Measurements from ENCODE around the gene NIPBL. TPM values are rescaled to one million over a fixed set of nuclear protein-coding genes. Genes with fewer than 3 reads are reported as not detected.
A peak's percentile ranks its signal among the peaks of the same experiment; 100 is the strongest.
"Not testable (repeated sequence)": the region's sequence is repeated elsewhere in the genome, so short reads cannot be mapped to it uniquely, and the experiment has no call there.

NIPBL gene
- total RNA-seq, 2 experiments from 2014 or later, result 54.1 to 55.9 TPM

- H3K9me3 Mint-ChIP-seq (ENCODE audit: insufficient read depth); H3K27me3 Mint-ChIP-seq (ENCODE audit: low read depth); H3K4me3 Mint-ChIP-seq; CTCF ChIA-PET; DNase-seq; POLR2A ChIA-PET; H3K27ac Mint-ChIP-seq; ATAC-seq; H3K4me1 Mint-ChIP-seq (ENCODE audit: low read depth): not testable (repeated sequence)
- peaks cover 11% of the 10 kb centered on the region for H3K36me3 Mint-ChIP-seq (ENCODE audit: low read depth)
Measured at GRCh38 chr5:37086026-37086425, 209.5 kb downstream of the NIPBL start.

GRCh38 chr5:37086466-37087173 lies 210.1 kb downstream of the NIPBL start:
- POLR2A ChIA-PET, result no interaction called here
- H3K27me3 Mint-ChIP-seq (ENCODE audit: low read depth), result no peaks in the 10 kb centered on the region
- CTCF ChIA-PET, result no interaction called here
- no peaks in the 10 kb centered on the region for H3K9me3 Mint-ChIP-seq (ENCODE audit: insufficient read depth)
- DNase-seq (no peak), ATAC-seq (no peak)
- no peaks in the 10 kb centered on the region for H3K4me1 Mint-ChIP-seq (ENCODE audit: low read depth)
- peaks cover 11% of the 10 kb centered on the region for H3K36me3 Mint-ChIP-seq (ENCODE audit: low read depth)
- no peak overlapping the region for H3K4me3 Mint-ChIP-seq
- no peak overlapping the region for H3K27ac Mint-ChIP-seq

DNA sequence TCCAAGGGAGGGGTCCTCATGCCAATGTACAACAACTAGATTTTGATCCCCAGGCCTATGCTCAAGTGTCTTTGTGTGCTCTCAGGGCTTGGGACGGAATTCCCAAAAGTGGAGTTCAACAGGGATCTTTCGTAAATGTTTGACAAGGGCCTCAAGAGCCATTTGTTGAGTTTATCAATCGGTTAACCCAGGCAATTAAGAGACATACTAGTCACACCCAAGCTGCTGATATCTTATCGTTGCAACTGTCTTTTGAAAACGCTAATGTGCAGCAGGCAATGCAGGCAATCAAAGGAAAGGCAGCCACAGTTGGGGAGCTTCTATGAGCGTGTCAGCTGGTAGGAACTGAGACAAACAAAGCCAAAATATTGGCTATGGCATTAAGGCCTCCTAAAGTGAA lies 211.4 kb downstream of the NIPBL start:
- ATAC-seq (no peak), DNase-seq (no peak)
- ChIA-PET POLR2A (no interaction called here), CTCF (no interaction called here)
- H3K4me1 Mint-ChIP-seq (ENCODE audit: low read depth), result no peaks in the 10 kb centered on the region
- H3K9me3 Mint-ChIP-seq (ENCODE audit: insufficient read depth), result no peaks in the 10 kb centered on the region
- peaks cover 6% of the 10 kb centered on the region for H3K36me3 Mint-ChIP-seq (ENCODE audit: low read depth)
- H3K27me3 Mint-ChIP-seq (ENCODE audit: low read depth), result no peaks in the 10 kb centered on the region
- no peak overlapping the region for H3K4me3 Mint-ChIP-seq
- no peak overlapping the region for H3K27ac Mint-ChIP-seq

DNA sequence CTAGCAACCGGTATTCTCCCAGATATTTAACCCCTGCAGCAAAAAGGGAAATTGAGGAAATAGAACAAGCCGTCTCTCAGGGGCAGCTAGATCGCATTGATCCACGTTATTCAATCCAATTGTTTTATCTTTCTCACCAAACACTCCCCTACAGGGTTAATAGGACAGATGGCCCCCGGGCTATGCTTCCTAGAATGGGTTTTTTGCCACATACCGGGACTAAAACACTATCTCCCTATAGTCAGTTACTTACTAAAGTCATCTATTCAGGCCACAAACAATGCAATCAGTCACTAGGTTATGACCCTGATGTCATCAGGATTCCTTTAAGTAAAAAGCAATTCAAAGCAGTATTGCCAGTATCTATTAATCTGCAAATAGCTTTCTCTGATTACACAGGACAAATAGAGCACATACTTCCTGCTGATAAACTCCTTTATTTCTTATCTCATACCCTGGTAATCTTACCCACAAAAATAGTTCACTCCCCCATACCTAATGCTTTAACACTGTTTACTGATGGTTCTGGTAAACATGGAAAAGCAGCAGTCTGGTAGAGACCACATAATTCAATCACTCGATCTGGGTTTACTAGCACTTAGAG lies 213.7 kb downstream of the NIPBL start:
- H3K36me3 Mint-ChIP-seq (ENCODE audit: low read depth), result peaks cover 4% of the 10 kb centered on the region
- ChIA-PET POLR2A (no interaction called here), CTCF (interaction anchor here (1.4 kb wide), 1 partner anchor 10 kb away, joined by 3 read pairs; no protein-coding TSS in a partner anchor)
- ATAC-seq, result no peak
- no peak overlapping the region for H3K4me3 Mint-ChIP-seq
- H3K9me3 Mint-ChIP-seq (ENCODE audit: insufficient read depth), result no peaks in the 10 kb centered on the region
- no peaks in the 10 kb centered on the region for H3K4me1 Mint-ChIP-seq (ENCODE audit: low read depth)
- DNase-seq, result no peak
- H3K27me3 Mint-ChIP-seq (ENCODE audit: low read depth), result no peaks in the 10 kb centered on the region
- H3K27ac Mint-ChIP-seq, result no peak overlapping the region

DNA sequence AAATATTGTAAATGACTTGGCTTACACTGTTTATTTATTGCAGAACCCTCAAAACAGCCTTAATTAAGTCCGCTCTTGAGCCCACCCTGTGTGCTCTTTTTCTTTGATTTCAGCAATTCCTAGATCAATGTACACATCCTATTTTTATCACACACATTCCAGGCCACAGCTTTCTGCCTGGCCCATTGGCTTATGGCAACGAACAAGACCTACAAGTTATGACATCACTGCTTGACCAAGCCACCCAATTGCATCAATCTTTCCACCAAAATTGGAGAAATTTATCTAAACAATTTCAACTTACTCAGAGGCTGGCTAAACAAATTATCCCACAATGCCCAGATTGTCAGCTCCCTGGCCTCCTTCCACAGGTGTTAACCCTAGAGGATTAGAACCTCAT lies 214.2 kb downstream of the NIPBL start:
- no peak for DNase-seq

GRCh38 chr5:37093795-37094194 lies 217.2 kb downstream of the NIPBL start:
- POLR2A ChIA-PET, result not testable (repeated sequence)

More for the DNA sequence above, 214.2 kb downstream of the NIPBL start:
- no peak for ATAC-seq
- CTCF ChIA-PET, result no interaction called here
- H3K36me3 Mint-ChIP-seq (ENCODE audit: low read depth), result peaks cover 5% of the 10 kb centered on the region
- no peaks in the 10 kb centered on the region for H3K9me3 Mint-ChIP-seq (ENCODE audit: insufficient read depth)
- POLR2A ChIA-PET, result no interaction called here
- no peaks in the 10 kb centered on the region for H3K27me3 Mint-ChIP-seq (ENCODE audit: low read depth)
- no peaks in the 10 kb centered on the region for H3K4me1 Mint-ChIP-seq (ENCODE audit: low read depth)
- H3K4me3 Mint-ChIP-seq, result no peak overlapping the region
- no peak overlapping the region for H3K27ac Mint-ChIP-seq

GRCh38 chr5:37099267-37099666 lies 222.7 kb downstream of the NIPBL start:
- H3K27ac Mint-ChIP-seq; H3K27me3 Mint-ChIP-seq (ENCODE audit: low read depth); CTCF ChIA-PET; H3K4me3 Mint-ChIP-seq; DNase-seq; ATAC-seq; POLR2A ChIA-PET: not testable (repeated sequence)
- Mint-ChIP-seq H3K4me1 (ENCODE audit: low read depth) (peaks cover 22% of the 10 kb centered on the region), H3K9me3 (ENCODE audit: insufficient read depth) (peaks cover 27% of the 10 kb centered on the region), H3K36me3 (ENCODE audit: low read depth) (peaks cover 64% of the 10 kb centered on the region)

More at GRCh38 chr5:37093795-37094194, 217.2 kb downstream of the NIPBL start:
- H3K4me3 Mint-ChIP-seq; H3K27me3 Mint-ChIP-seq (ENCODE audit: low read depth); H3K4me1 Mint-ChIP-seq (ENCODE audit: low read depth); H3K27ac Mint-ChIP-seq; ATAC-seq; DNase-seq: not testable (repeated sequence)
- Mint-ChIP-seq H3K9me3 (ENCODE audit: insufficient read depth) (peaks cover 18% of the 10 kb centered on the region), H3K36me3 (ENCODE audit: low read depth) (peaks cover 25% of the 10 kb centered on the region)
- CTCF ChIA-PET, result interaction anchor here (0.6 kb wide), 1 partner anchor 66 kb away, joined by 3 read pairs; no protein-coding TSS in a partner anchor

DNA sequence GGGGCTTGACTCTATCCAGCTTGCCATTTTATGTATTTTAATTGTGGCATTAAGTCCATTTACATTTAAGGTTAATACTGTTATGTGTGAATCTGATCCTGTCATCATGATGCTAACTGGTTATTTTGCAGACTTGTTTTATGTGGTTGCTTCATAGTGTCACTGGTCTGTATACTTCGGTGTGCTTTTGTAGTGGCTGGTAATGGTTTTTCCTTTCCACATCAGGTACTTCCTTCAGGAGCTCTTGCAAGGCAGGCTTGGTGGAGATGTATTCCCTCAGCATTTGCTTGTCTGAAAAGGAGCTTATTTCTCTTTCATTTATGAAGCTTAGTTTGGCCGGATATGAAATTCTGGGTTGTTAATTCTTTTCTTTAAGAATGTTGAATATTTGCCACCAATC lies 226.7 kb downstream of the NIPBL start:
- H3K4me1 Mint-ChIP-seq (ENCODE audit: low read depth), result peaks cover 23% of the 10 kb centered on the region
- DNase-seq (no peak), ATAC-seq (no peak)
- peaks cover 14% of the 10 kb centered on the region for H3K9me3 Mint-ChIP-seq (ENCODE audit: insufficient read depth)
- POLR2A ChIA-PET, result no interaction called here
- peak overlapping the region; percentile 51 for H3K27ac Mint-ChIP-seq
- H3K27me3 Mint-ChIP-seq (ENCODE audit: low read depth), result no peaks in the 10 kb centered on the region
- H3K36me3 Mint-ChIP-seq (ENCODE audit: low read depth), result peaks cover 63% of the 10 kb centered on the region
- CTCF ChIA-PET, result interaction anchor here (1.0 to 1.6 kb wide), 2 partner anchors 14 to 19 kb away, joined by 4 read pairs; no protein-coding TSS in a partner anchor
- H3K4me3 Mint-ChIP-seq, result peak overlapping the region; percentile 7

GRCh38 chr5:37109338-37109737 lies 232.8 kb downstream of the NIPBL start:
- Mint-ChIP-seq H3K9me3 (ENCODE audit: insufficient read depth) (peaks cover 4% of the 10 kb centered on the region), H3K4me3 (no peak overlapping the region), H3K27me3 (ENCODE audit: low read depth) (no peaks in the 10 kb centered on the region), H3K27ac (no peak overlapping the region), H3K4me1 (ENCODE audit: low read depth) (peaks cover 48% of the 10 kb centered on the region), H3K36me3 (ENCODE audit: low read depth) (peaks cover 58% of the 10 kb centered on the region)
- ATAC-seq (no peak), DNase-seq (no peak)
- ChIA-PET CTCF (no interaction called here), POLR2A (interaction anchor here (0.5 kb wide), 1 partner anchor 211 kb away, joined by 3 read pairs; no protein-coding TSS in a partner anchor)

DNA sequence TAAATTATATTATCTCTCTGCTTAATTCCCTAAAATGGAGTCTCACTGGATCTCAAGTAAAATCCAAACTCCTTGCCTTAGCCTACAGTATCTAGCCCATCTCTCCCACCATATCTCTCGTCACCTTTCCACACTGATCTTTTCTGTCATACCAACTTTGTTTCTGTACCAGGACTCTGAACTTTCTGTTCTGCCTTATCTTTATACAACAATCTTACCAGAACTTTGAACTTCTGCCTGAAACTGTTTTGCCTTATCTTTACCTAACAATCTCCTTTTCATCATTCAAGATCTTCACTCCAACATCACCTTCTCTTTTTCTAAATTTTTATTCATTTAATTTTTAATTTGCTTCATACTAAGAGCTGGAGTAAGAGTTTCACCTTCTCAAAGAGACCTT lies 233.6 kb downstream of the NIPBL start:
- ChIA-PET CTCF (interaction anchor here (1.7 kb wide), 1 partner anchor 10 kb away, joined by 6 read pairs; no protein-coding TSS in a partner anchor), POLR2A (no interaction called here)
- peaks cover 48% of the 10 kb centered on the region for H3K4me1 Mint-ChIP-seq (ENCODE audit: low read depth)

DNA sequence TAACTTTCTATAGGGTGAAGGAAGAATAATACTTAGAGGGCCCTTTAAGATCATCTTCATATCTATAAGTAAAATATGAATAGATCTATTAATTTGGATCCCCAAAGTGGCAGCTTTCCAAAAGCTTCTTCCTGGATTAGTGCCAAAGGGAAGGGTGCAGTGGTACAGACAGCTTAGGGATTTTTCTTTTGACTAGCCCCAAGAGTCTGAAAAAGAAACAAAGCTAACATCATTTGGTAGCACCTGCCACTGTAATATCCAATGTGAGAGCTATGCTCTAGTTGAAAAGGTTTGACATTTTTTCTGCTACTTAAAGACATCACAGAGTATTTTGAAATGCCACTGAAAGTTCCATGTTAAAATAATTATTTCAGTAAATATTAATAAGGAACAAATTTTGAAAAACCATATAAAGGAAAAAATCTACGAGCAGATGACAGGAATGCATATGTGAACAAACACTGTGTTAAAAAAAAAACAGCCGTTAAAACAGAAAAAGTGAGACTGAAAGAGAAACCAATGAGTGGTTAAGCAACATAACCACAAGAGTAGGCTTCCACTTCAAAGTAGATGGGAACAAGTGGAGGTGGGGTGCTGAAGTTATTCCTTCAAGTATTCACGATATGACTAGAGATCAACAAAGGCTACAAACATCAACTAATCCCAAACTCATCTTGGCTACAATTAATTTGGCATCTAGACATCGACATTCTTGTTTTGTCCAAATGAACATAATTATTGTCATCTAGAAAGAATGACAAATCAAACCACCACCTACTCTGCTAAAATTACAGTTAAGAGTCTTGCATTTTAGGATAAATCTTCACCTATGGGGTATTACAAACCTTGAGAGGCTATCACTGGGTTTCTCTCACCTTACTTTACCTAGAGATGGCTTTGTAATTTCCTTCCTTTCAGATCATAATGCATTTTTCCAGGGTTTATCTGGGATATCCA lies 235.1 kb downstream of the NIPBL start:
- Mint-ChIP-seq H3K4me3 (peak overlapping the region; percentile 50), H3K27me3 (ENCODE audit: low read depth) (no peaks in the 10 kb centered on the region), H3K27ac (peak overlapping the region; percentile 83), H3K36me3 (ENCODE audit: low read depth) (peaks cover 61% of the 10 kb centered on the region), H3K9me3 (ENCODE audit: insufficient read depth) (peaks cover 4% of the 10 kb centered on the region), H3K4me1 (ENCODE audit: low read depth) (peaks cover 43% of the 10 kb centered on the region)
- ChIA-PET POLR2A (interaction anchor here (1.0 kb wide), 1 partner anchor 9 kb away, joined by 3 read pairs; no protein-coding TSS in a partner anchor), CTCF (interaction anchor here (1.0 to 1.7 kb wide), 5 partner anchors 8 to 86 kb away, joined by 3 to 6 read pairs (median 4); no protein-coding TSS in a partner anchor)
- ATAC-seq (peak; percentile 83), DNase-seq (peak; percentile 60)

More for the DNA sequence above, 233.6 kb downstream of the NIPBL start:
- H3K36me3 Mint-ChIP-seq (ENCODE audit: low read depth), result peaks cover 59% of the 10 kb centered on the region
- DNase-seq (no peak), ATAC-seq (no peak)
- H3K27me3 Mint-ChIP-seq (ENCODE audit: low read depth), result no peaks in the 10 kb centered on the region
- H3K9me3 Mint-ChIP-seq (ENCODE audit: insufficient read depth), result peaks cover 4% of the 10 kb centered on the region
- no peak overlapping the region for H3K4me3 Mint-ChIP-seq
- peak overlapping the region; percentile 63 for H3K27ac Mint-ChIP-seq
